ENCODE measurements around the gene TBC1D9.

Gene TBC1D9

DNA sequence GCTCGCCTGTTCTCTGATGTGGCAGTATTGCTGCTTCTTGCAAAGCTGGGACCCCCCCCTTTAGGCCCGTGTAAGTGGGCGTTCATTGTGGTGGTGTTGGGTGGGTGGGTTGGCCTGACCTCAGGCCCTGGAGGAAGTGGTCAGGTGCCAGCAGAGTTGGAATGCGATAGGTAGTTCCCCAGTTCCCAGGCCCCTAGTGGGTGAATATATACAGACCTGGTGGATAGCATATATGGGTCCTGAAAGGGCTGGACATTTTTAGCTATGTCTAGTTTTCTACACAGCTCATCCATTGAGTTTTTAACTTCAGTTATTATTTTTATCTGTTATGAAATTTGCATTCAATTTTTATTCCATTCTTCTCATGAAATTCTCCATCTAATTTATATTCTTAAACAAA is 151.6 kb downstream of the TBC1D9 start:
- no peak for TF ChIP-seq FOXA1 (IDR thresholded peaks at IDR 0.05)
- no peak for TF ChIP-seq ARNT (IDR thresholded peaks at IDR 0.05)
- TF ChIP-seq HDGF (IDR thresholded peaks at IDR 0.05; ENCODE audit: borderline replicate concordance): no peak
- no peak for TF ChIP-seq SP1 (IDR thresholded peaks at IDR 0.05)
- TF ChIP-seq ZNF384 (IDR thresholded peaks at IDR 0.05): no peak
- TF ChIP-seq CTBP1 (IDR thresholded peaks at IDR 0.05; ENCODE audit: borderline replicate concordance): no peak
- no peak for TF ChIP-seq LEF1 (IDR thresholded peaks at IDR 0.05; ENCODE audit: borderline replicate concordance)
- TF ChIP-seq ELF4 (IDR thresholded peaks at IDR 0.05): no peak
- ChIA-PET CTCF (interaction anchor here (0.9 to 1.2 kb wide), 2 partner anchors 9 kb away, joined by 3 to 4 read pairs; no protein-coding TSS in a partner anchor), POLR2A (no interaction called here)
- no peak for DNase-seq (ENCODE audit: extremely low spot score)

DNA sequence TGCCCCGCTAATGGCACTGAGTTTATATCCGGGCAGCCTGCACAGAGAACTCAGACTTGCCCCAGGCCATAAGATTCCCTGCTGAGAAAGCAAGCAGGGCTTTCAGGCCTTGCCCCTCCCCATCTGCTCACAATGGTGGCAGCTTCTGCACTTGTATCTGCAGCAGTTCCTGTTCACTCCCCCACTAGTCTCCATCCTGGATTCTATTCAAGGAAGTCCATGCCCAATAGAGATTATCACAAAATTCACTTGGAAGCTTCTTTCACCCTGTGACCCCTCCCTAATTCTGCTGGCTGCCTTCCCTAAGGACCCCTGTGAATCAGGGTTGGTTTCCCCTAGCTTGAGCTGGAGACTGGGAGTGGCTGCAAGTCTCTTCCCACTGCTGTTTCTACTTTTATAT is 152.9 kb downstream of the TBC1D9 start:
- TF ChIP-seq BHLHE40 (IDR thresholded peaks at IDR 0.05; ENCODE audit: borderline replicate concordance) (no peak), ELF4 (IDR thresholded peaks at IDR 0.05) (no peak)
- DNase-seq (ENCODE audit: extremely low spot score): no peak
- POLR2A ChIA-PET: interaction anchor here (1.1 to 1.3 kb wide), 2 partner anchors 80 to 230 kb away, joined by 3 to 4 read pairs; partner anchors contain the start of genes ELMOD2 and SCOC
- CTCF ChIA-PET: interaction anchor here (0.7 to 1.2 kb wide), 4 partner anchors 8 to 273 kb away, joined by 3 to 4 read pairs (median 4); no protein-coding TSS in a partner anchor

- ChIA-PET POLR2A (interaction anchor here (1.1 kb wide), 1 partner anchor 79 kb away, joined by 3 read pairs; the partner anchor contains the start of gene ELMOD2), CTCF (interaction anchor here (0.5 to 1.2 kb wide), 3 partner anchors 161 to 272 kb away, joined by 3 to 4 read pairs (median 3); no protein-coding TSS in a partner anchor)
- TF ChIP-seq ELF4 (IDR thresholded peaks at IDR 0.05): no peak
- no peak for TF ChIP-seq FOXA1 (IDR thresholded peaks at IDR 0.05)
- no peak for TF ChIP-seq ZNF384 (IDR thresholded peaks at IDR 0.05)
- no peak for TF ChIP-seq FOXM1 (IDR thresholded peaks at IDR 0.05; ENCODE audit: borderline replicate concordance)
- TF ChIP-seq BHLHE40 (IDR thresholded peaks at IDR 0.05; ENCODE audit: borderline replicate concordance): no peak
- no peak for TF ChIP-seq TARDBP (IDR thresholded peaks at IDR 0.05)
- TF ChIP-seq LEF1 (IDR thresholded peaks at IDR 0.05; ENCODE audit: borderline replicate concordance): no peak
- no peak for TF ChIP-seq CTBP1 (IDR thresholded peaks at IDR 0.05; ENCODE audit: borderline replicate concordance)
- TF ChIP-seq ARNT (IDR thresholded peaks at IDR 0.05): no peak
- TF ChIP-seq NFRKB (IDR thresholded peaks at IDR 0.05): no peak
- TF ChIP-seq PKNOX1 (IDR thresholded peaks at IDR 0.05): no peak
- TF ChIP-seq HDGF (IDR thresholded peaks at IDR 0.05; ENCODE audit: borderline replicate concordance): no peak
- TF ChIP-seq SP1 (IDR thresholded peaks at IDR 0.05): no peak
- TF ChIP-seq L3MBTL2 (conservative IDR thresholded peaks at IDR 0.05): no peak
- TF ChIP-seq SUZ12 (IDR thresholded peaks at IDR 0.05): no peak
- no peak for TF ChIP-seq FOXK2 (IDR thresholded peaks at IDR 0.05)
- DNase-seq (ENCODE audit: extremely low spot score): no peak
Observed at GRCh38 chr4:140602714-140603113, 153.5 kb downstream of the TBC1D9 start.

- DNase-seq (ENCODE audit: extremely low spot score): no peak
- CTCF ChIA-PET: interaction anchor here (0.6 kb wide), 1 partner anchor 245 kb away, joined by 4 read pairs; no protein-coding TSS in a partner anchor
- TF ChIP-seq ARNT (IDR thresholded peaks at IDR 0.05): no peak
- no peak for TF ChIP-seq ELF4 (IDR thresholded peaks at IDR 0.05)
- no peak for TF ChIP-seq CTBP1 (IDR thresholded peaks at IDR 0.05; ENCODE audit: borderline replicate concordance)
- TF ChIP-seq FOXK2 (IDR thresholded peaks at IDR 0.05): no peak
- no peak for TF ChIP-seq LEF1 (IDR thresholded peaks at IDR 0.05; ENCODE audit: borderline replicate concordance)
- TF ChIP-seq FOXM1 (IDR thresholded peaks at IDR 0.05; ENCODE audit: borderline replicate concordance): no peak
- TF ChIP-seq SUZ12 (IDR thresholded peaks at IDR 0.05): no peak
- TF ChIP-seq TARDBP (IDR thresholded peaks at IDR 0.05): no peak
- TF ChIP-seq SP1 (IDR thresholded peaks at IDR 0.05): no peak
- no peak for TF ChIP-seq ZNF384 (IDR thresholded peaks at IDR 0.05)
- TF ChIP-seq FOXA1 (IDR thresholded peaks at IDR 0.05): no peak
- no peak for TF ChIP-seq L3MBTL2 (conservative IDR thresholded peaks at IDR 0.05)
- no peak for TF ChIP-seq PKNOX1 (IDR thresholded peaks at IDR 0.05)
- no peak for TF ChIP-seq NFRKB (IDR thresholded peaks at IDR 0.05)
- TF ChIP-seq BHLHE40 (IDR thresholded peaks at IDR 0.05; ENCODE audit: borderline replicate concordance): no peak
- no peak for TF ChIP-seq HDGF (IDR thresholded peaks at IDR 0.05; ENCODE audit: borderline replicate concordance)
- POLR2A ChIA-PET: no interaction called here
Observed at GRCh38 chr4:140600408-140600807, 155.8 kb downstream of the TBC1D9 start.

- ChIA-PET CTCF (interaction anchor here (0.7 to 1.0 kb wide), 5 partner anchors 9 to 256 kb away, joined by 3 to 4 read pairs (median 3); no protein-coding TSS in a partner anchor), POLR2A (no interaction called here)
- peak; percentile 20 for DNase-seq (ENCODE audit: extremely low spot score)
- no peak for TF ChIP-seq FOXA1 (IDR thresholded peaks at IDR 0.05)
- TF ChIP-seq NFRKB (IDR thresholded peaks at IDR 0.05): no peak
- TF ChIP-seq CTBP1 (IDR thresholded peaks at IDR 0.05; ENCODE audit: borderline replicate concordance): no peak
- TF ChIP-seq SUZ12 (IDR thresholded peaks at IDR 0.05): no peak
- no peak for TF ChIP-seq FOXK2 (IDR thresholded peaks at IDR 0.05)
- TF ChIP-seq ARNT (IDR thresholded peaks at IDR 0.05): no peak
- TF ChIP-seq L3MBTL2 (conservative IDR thresholded peaks at IDR 0.05): no peak
- no peak for TF ChIP-seq BHLHE40 (IDR thresholded peaks at IDR 0.05; ENCODE audit: borderline replicate concordance)
- no peak for TF ChIP-seq HDGF (IDR thresholded peaks at IDR 0.05; ENCODE audit: borderline replicate concordance)
- no peak for TF ChIP-seq FOXM1 (IDR thresholded peaks at IDR 0.05; ENCODE audit: borderline replicate concordance)
- no peak for TF ChIP-seq SP1 (IDR thresholded peaks at IDR 0.05)
- no peak for TF ChIP-seq LEF1 (IDR thresholded peaks at IDR 0.05; ENCODE audit: borderline replicate concordance)
- no peak for TF ChIP-seq TARDBP (IDR thresholded peaks at IDR 0.05)
- TF ChIP-seq ZNF384 (IDR thresholded peaks at IDR 0.05): no peak
- TF ChIP-seq ELF4 (IDR thresholded peaks at IDR 0.05): no peak
- no peak for TF ChIP-seq PKNOX1 (IDR thresholded peaks at IDR 0.05)
Observed at GRCh38 chr4:140595065-140595464, 161.1 kb downstream of the TBC1D9 start.

DNA sequence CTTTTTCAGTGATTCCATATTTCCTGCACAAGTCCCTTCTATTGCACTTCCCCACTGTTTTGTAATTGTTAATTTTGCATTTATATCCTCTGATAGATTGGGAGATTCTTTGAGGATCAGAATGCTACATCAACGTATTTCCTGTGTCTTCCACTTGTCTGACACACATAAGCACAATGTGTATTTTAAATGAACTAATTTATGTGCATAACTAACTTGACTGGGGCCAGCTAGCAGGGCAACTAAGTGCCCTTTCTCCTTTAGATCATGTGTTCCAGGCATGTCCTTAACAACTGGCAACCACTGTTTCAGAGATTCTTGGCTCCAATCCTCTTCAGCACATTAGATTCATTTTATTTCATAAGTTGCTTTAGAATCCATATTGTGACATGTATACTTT is 171.7 kb downstream of the TBC1D9 start:
- CTCF ChIA-PET: no interaction called here
- no peak for DNase-seq (ENCODE audit: extremely low spot score)
- TF ChIP-seq CTBP1 (IDR thresholded peaks at IDR 0.05; ENCODE audit: borderline replicate concordance): no peak
- no peak for TF ChIP-seq HDGF (IDR thresholded peaks at IDR 0.05; ENCODE audit: borderline replicate concordance)
- no peak for TF ChIP-seq L3MBTL2 (conservative IDR thresholded peaks at IDR 0.05)
- no peak for TF ChIP-seq LEF1 (IDR thresholded peaks at IDR 0.05; ENCODE audit: borderline replicate concordance)
- no peak for TF ChIP-seq SUZ12 (IDR thresholded peaks at IDR 0.05)
- no peak for TF ChIP-seq FOXK2 (IDR thresholded peaks at IDR 0.05)
- no peak for TF ChIP-seq ARNT (IDR thresholded peaks at IDR 0.05)
- TF ChIP-seq FOXM1 (IDR thresholded peaks at IDR 0.05; ENCODE audit: borderline replicate concordance): no peak
- no peak for TF ChIP-seq BHLHE40 (IDR thresholded peaks at IDR 0.05; ENCODE audit: borderline replicate concordance)
- TF ChIP-seq TARDBP (IDR thresholded peaks at IDR 0.05): no peak
- no peak for TF ChIP-seq FOXA1 (IDR thresholded peaks at IDR 0.05)
- no peak for TF ChIP-seq PKNOX1 (IDR thresholded peaks at IDR 0.05)
- no peak for TF ChIP-seq NFRKB (IDR thresholded peaks at IDR 0.05)
- no peak for TF ChIP-seq ELF4 (IDR thresholded peaks at IDR 0.05)
- no peak for TF ChIP-seq ZNF384 (IDR thresholded peaks at IDR 0.05)
- POLR2A ChIA-PET: no interaction called here

All from HEK293T (cell line).